ENCODE measurements around the gene UBA1.

Gene UBA1

GRCh38 chrX:47221756-47222155 is 28.1 kb downstream of the UBA1 start:
- H2AFZ ChIP-seq (ENCODE audit: low read length), result no peak overlapping the region
- no peaks in the 10 kb centered on the region for H3K9me3 ChIP-seq (replicated peaks; ENCODE audit: insufficient read depth, low read length)
- no peak overlapping the region for H3K27ac ChIP-seq (ENCODE audit: low read length)
- no peak overlapping the region for H3K4me3 ChIP-seq (ENCODE audit: low read length)
- H3F3A ChIP-seq (ENCODE audit: insufficient read depth, low read length), result peaks cover 1% of the 10 kb centered on the region; the same call in 1 of the 2 replicates
- no peak overlapping the region for H3K4me2 ChIP-seq (ENCODE audit: low read depth, low read length)
- peaks cover 12% of the 10 kb centered on the region; the same call in 1 of the 2 replicates for H3K4me1 ChIP-seq (ENCODE audit: low read length)
- no peak for DNase-seq
- no peaks in the 10 kb centered on the region for H3K9me2 ChIP-seq (replicated peaks; ENCODE audit: insufficient read depth, low read length)
- no peaks in the 10 kb centered on the region for H3K36me3 ChIP-seq (replicated peaks; ENCODE audit: insufficient read depth, low read length)
- peaks cover 8% of the 10 kb centered on the region; the same call in 1 of the 2 replicates for H4K20me1 ChIP-seq (ENCODE audit: insufficient read depth, low read length)
- H3K9ac ChIP-seq (ENCODE audit: low read length), result no peak overlapping the region
- H3K79me2 ChIP-seq (ENCODE audit: low read length), result peaks cover 49% of the 10 kb centered on the region
- no peaks in the 10 kb centered on the region for H3K27me3 ChIP-seq (replicated peaks; ENCODE audit: insufficient read depth, low read length)
- TF ChIP-seq EZH2phosphoT487 (IDR thresholded peaks at IDR 0.05; ENCODE audit: low read length), result no peak
- TF ChIP-seq, protein P1, sequence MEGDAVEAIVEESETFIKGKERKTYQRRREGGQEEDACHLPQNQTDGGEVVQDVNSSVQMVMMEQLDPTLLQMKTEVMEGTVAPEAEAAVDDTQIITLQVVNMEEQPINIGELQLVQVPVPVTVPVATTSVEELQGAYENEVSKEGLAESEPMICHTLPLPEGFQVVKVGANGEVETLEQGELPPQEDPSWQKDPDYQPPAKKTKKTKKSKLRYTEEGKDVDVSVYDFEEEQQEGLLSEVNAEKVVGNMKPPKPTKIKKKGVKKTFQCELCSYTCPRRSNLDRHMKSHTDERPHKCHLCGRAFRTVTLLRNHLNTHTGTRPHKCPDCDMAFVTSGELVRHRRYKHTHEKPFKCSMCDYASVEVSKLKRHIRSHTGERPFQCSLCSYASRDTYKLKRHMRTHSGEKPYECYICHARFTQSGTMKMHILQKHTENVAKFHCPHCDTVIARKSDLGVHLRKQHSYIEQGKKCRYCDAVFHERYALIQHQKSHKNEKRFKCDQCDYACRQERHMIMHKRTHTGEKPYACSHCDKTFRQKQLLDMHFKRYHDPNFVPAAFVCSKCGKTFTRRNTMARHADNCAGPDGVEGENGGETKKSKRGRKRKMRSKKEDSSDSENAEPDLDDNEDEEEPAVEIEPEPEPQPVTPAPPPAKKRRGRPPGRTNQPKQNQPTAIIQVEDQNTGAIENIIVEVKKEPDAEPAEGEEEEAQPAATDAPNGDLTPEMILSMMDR (IDR thresholded peaks at IDR 0.05; ENCODE audit: low read length), result no peak
- TF ChIP-seq EZH2 (optimal IDR thresholded peaks at IDR 0.05; ENCODE audit: low read depth, low read length), result no peak

GRCh38 chrX:47222751-47223350 is 29.2 kb downstream of the UBA1 start:
- no peak overlapping the region for H2AFZ ChIP-seq (ENCODE audit: low read length)
- H3K79me2 ChIP-seq (ENCODE audit: low read length), result peaks cover 49% of the 10 kb centered on the region
- no peaks in the 10 kb centered on the region for H3F3A ChIP-seq (ENCODE audit: insufficient read depth, low read length)
- 0 out of 2 replicates have a peak, but pooled peaks cover 6% of the 10 kb centered on the region for H3K4me1 ChIP-seq (ENCODE audit: low read length)
- no peaks in the 10 kb centered on the region for H3K9me2 ChIP-seq (replicated peaks; ENCODE audit: insufficient read depth, low read length)
- no peak for DNase-seq
- H3K9ac ChIP-seq (ENCODE audit: low read length), result no peak overlapping the region
- TF ChIP-seq, protein P1 (IDR thresholded peaks at IDR 0.05; ENCODE audit: low read length), result no peak
- TF ChIP-seq EZH2 (optimal IDR thresholded peaks at IDR 0.05; ENCODE audit: low read depth, low read length), result no peak
- no peak for TF ChIP-seq EZH2phosphoT487 (IDR thresholded peaks at IDR 0.05; ENCODE audit: low read length)
- H3K4me3 ChIP-seq (ENCODE audit: low read length), result no peak overlapping the region
- H3K4me2 ChIP-seq (ENCODE audit: low read depth, low read length), result no peak overlapping the region
- H3K36me3 ChIP-seq (replicated peaks; ENCODE audit: insufficient read depth, low read length), result no peaks in the 10 kb centered on the region
- H4K20me1 ChIP-seq (ENCODE audit: insufficient read depth, low read length), result peaks cover 8% of the 10 kb centered on the region; the same call in 1 of the 2 replicates
- no peaks in the 10 kb centered on the region for H3K27me3 ChIP-seq (replicated peaks; ENCODE audit: insufficient read depth, low read length)
- no peaks in the 10 kb centered on the region for H3K9me3 ChIP-seq (replicated peaks; ENCODE audit: insufficient read depth, low read length)
- H3K27ac ChIP-seq (ENCODE audit: low read length), result no peak overlapping the region

DNA sequence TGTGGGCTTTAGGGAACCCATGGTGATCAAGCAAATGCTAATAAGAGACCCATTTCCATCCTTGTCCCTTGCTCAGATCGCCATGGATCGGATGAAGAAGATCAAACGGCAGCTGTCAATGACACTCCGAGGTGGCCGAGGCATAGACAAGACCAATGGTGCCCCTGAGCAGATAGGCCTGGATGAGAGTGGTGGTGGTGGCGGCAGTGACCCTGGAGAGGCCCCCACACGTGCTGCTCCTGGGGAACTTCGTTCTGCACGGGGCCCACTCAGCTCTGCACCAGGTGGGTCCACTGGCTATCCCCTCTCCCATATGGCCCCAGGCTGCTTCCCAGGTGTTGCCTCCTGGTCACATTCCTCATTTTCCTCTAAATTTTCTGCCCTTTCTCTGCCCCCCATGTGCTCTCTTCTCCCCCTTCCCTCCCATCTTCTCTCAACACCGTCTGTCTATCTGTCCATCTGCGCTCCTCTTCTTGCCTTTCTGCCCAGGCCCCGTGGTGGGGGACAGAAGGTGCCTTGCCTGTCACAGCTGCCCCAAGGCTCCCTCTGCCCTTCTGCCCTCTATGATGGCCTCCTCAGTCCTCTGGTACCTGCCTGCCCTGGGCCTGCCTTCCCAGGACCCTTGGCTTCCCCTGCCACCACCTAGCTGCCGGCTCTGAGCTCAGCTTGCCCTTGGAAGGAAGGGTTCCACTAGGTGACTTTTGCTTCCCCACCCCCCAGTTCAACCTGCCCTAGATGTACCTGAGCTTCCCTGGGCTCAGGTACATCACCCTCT is 30.0 kb downstream of the UBA1 start:
- Histone ChIP-seq H3K4me2 (ENCODE audit: low read depth, low read length) (no peak overlapping the region), H3K9ac (ENCODE audit: low read length) (no peak overlapping the region), H3K9me3 (replicated peaks; ENCODE audit: insufficient read depth, low read length) (no peaks in the 10 kb centered on the region), H3K79me2 (ENCODE audit: low read length) (peaks cover 47% of the 10 kb centered on the region), H3K4me1 (ENCODE audit: low read length) (0 out of 2 replicates have a peak, but pooled peaks cover 6% of the 10 kb centered on the region), H3K27me3 (replicated peaks; ENCODE audit: insufficient read depth, low read length) (no peaks in the 10 kb centered on the region), H3K27ac (ENCODE audit: low read length) (no peak overlapping the region), H3K4me3 (ENCODE audit: low read length) (no peak overlapping the region), H2AFZ (ENCODE audit: low read length) (no peak overlapping the region), H3K9me2 (replicated peaks; ENCODE audit: insufficient read depth, low read length) (no peaks in the 10 kb centered on the region), H4K20me1 (ENCODE audit: insufficient read depth, low read length) (peaks cover 8% of the 10 kb centered on the region; the same call in 1 of the 2 replicates), H3F3A (ENCODE audit: insufficient read depth, low read length) (no peaks in the 10 kb centered on the region), H3K36me3 (replicated peaks; ENCODE audit: insufficient read depth, low read length) (no peaks in the 10 kb centered on the region)
- DNase-seq, result no peak
- TF ChIP-seq EZH2 (optimal IDR thresholded peaks at IDR 0.05; ENCODE audit: low read depth, low read length) (no peak), EZH2phosphoT487 (IDR thresholded peaks at IDR 0.05; ENCODE audit: low read length) (no peak)
- TF ChIP-seq, protein P1 (IDR thresholded peaks at IDR 0.05; ENCODE audit: low read length), result no peak

Measured in MM.1S (cell line).